HCT116 (cell line): ENCODE measurements around the gene PHGDH. TPM values are rescaled to one million over a fixed set of nuclear protein-coding genes. Genes with fewer than 3 reads are reported as not detected.

Experiments used
- ATAC-seq: fragments of 200-7000 bp; cut with Tn5 transposase; 2 replicates; pipeline ENCODE4 v1.9.1; 2020; ENCODE audit warnings: mild to moderate bottlenecking, moderate library complexity
- BruUV-seq: library from RNA; stranded (reverse); fragments of 400-500 nt; replicated peaks from 2 replicates; lab custom pipeline; 2021; lab: Mats Ljungman, UMichigan
- CTCF ChIA-PET: fragments of 300-600 bp; sonication (Branson Sonifier 250); formaldehyde crosslinking; loops from one replicate; lab custom pipeline; 2021; ENCODE audit warnings: antibody characterized with exemption; lab: Charles Lee
- POLR2A ChIA-PET: fragments of 300-600, 350-600 bp; sonication (Branson Sonifier 250); formaldehyde crosslinking; loops from one replicate; lab custom pipeline; 2021; ENCODE audit warnings: antibody characterized with exemption; lab: Charles Lee
- RAD21 ChIA-PET, 2 experiments: fragments of 300-600 bp; sonication (Branson Sonifier 250); formaldehyde crosslinking; loops; one replicate each; lab custom pipeline; 2023; ENCODE audit warnings: low total read pairs in 2 of 2; ENCODE audit not compliant: uncharacterized antibody in 2 of 2, unreplicated experiment in 2 of 2, low non-redundant PET in 1 of 2; lab: Charles Lee
- DNase-seq: peaks from one replicate; pipeline ENCODE4 v3.0.0-alpha.2; 2010; ENCODE audit warnings: low read depth, low spot score
- H2AFZ ChIP-seq: fragments of 200-600 bp; shearing (Covaris generic), sonication (generic); 2 replicates; pipeline ENCODE4 v1.6.1; 2017; ENCODE audit warnings: low read depth, mixed run types, mixed read lengths, antibody characterized with exemption, low read length; ENCODE audit not compliant: poor library complexity, severe bottlenecking
- H3K27ac ChIP-seq: 2 replicates; pipeline ENCODE4 v1.5.1; 2012; ENCODE audit warnings: low read depth, low read length
- H3K27me3 ChIP-seq: fragments of 200-600 bp; sonication (generic); 2 replicates; pipeline ENCODE4 v1.6.1; 2016; ENCODE audit warnings: mixed run types, low read length, mixed read lengths; ENCODE audit not compliant: insufficient read depth
- H3K36me3 ChIP-seq, 2 experiments: fragments of 200-500 bp in 1 of 2; fragments of 200-600 bp in 1 of 2; sonication (Bioruptor generic) in 1 of 2; sonication (generic) in 1 of 2; 2 replicates each; pipeline versions ENCODE4 v1.5.1 to v1.6.1; 2014 to 2016; ENCODE audit warnings: low read length in 2 of 2, inconsistent platforms in 1 of 2, mixed read lengths in 1 of 2, mixed run types in 1 of 2; ENCODE audit not compliant: insufficient read depth in 2 of 2, control insufficient read depth in 1 of 2
- H3K4me1 ChIP-seq, 2 experiments: fragments of 200-600 bp in 1 of 2; sonication (generic) in 1 of 2; 2 replicates each; pipeline versions ENCODE4 v1.5.1 to v1.6.1; 2012 to 2017; ENCODE audit warnings: low read length in 2 of 2, inconsistent platforms in 1 of 2, mild to moderate bottlenecking in 1 of 2, mixed read lengths in 1 of 2, mixed run types in 1 of 2, moderate library complexity in 1 of 2; ENCODE audit not compliant: insufficient read depth in 2 of 2, control insufficient read depth in 1 of 2
- H3K4me2 ChIP-seq: fragments of 200-600 bp; sonication (generic); 2 replicates; pipeline ENCODE4 v1.6.1; 2017; ENCODE audit warnings: mixed run types, low read length, mixed read lengths
- H3K4me3 ChIP-seq, 2 experiments: fragments of 200-600 bp in 1 of 2; sonication (generic) in 1 of 2; replicated peaks in 1 of 2; 2 replicates each; pipeline ENCODE4 v1.5.1; 2011 to 2016; ENCODE audit warnings: low read length in 2 of 2, control low read depth in 1 of 2, low read depth in 1 of 2, mild to moderate bottlenecking in 1 of 2, mixed read lengths in 1 of 2, mixed run types in 1 of 2
- H3K79me2 ChIP-seq: fragments of 200-600 bp; sonication (generic); 2 replicates; pipeline ENCODE4 v1.6.1; 2017; ENCODE audit warnings: mild to moderate bottlenecking, mixed run types, low read length, moderate library complexity, mixed read lengths; ENCODE audit not compliant: insufficient read depth
- H3K9ac ChIP-seq: fragments of 200-600 bp; sonication (generic); 2 replicates; pipeline ENCODE4 v1.6.1; 2016; ENCODE audit warnings: low read length, mixed read lengths
- H3K9me2 ChIP-seq: fragments of 200-600 bp; sonication (generic), shearing (Covaris generic); 2 replicates; pipeline ENCODE4 v1.6.1; 2017; ENCODE audit warnings: mixed run types, mild to moderate bottlenecking, moderate library complexity; ENCODE audit not compliant: insufficient read depth
- H3K9me3 ChIP-seq, 2 experiments: fragments of 200-500 bp in 1 of 2; fragments of 200-600 bp in 1 of 2; sonication (Bioruptor generic) in 1 of 2; sonication (generic) in 1 of 2; 2 replicates each; pipeline ENCODE4 v1.6.1; 2014 to 2017; ENCODE audit warnings: low read length in 2 of 2, mixed read lengths in 2 of 2, inconsistent platforms in 1 of 2, low read depth in 1 of 2, mild to moderate bottlenecking in 1 of 2, mixed run types in 1 of 2, moderate library complexity in 1 of 2; ENCODE audit not compliant: control insufficient read depth in 1 of 2, insufficient read depth in 1 of 2
- H4K20me1 ChIP-seq: fragments of 200-600 bp; sonication (generic), shearing (Covaris generic); 2 replicates; pipeline ENCODE4 v1.6.1; 2017; ENCODE audit warnings: mixed run types, mild to moderate bottlenecking, moderate library complexity; ENCODE audit not compliant: insufficient read depth
- CBX3 ChIP-seq: IDR thresholded peaks from 2 replicates; pipeline ENCODE4 v1.6.1; 2012; ENCODE audit warnings: low read depth
- CEBPB ChIP-seq: IDR thresholded peaks from 2 replicates; pipeline ENCODE4 v1.6.1; 2012; ENCODE audit warnings: low read depth
- EGR1 ChIP-seq: IDR thresholded peaks from 2 replicates; pipeline ENCODE4 v1.6.1; 2012; ENCODE audit warnings: low read depth
- ELF1 ChIP-seq: IDR thresholded peaks from 2 replicates; pipeline ENCODE4 v1.6.1; 2012; ENCODE audit warnings: low read depth, borderline replicate concordance
- EZH2 ChIP-seq: fragments of 200-600 bp; sonication (generic); IDR thresholded peaks from 2 replicates; pipeline ENCODE4 v1.6.1; 2017; ENCODE audit warnings: antibody characterized with exemption, mixed run types
- EZH2phosphoT487 ChIP-seq: fragments of 200-600 bp; IDR thresholded peaks from 2 replicates; pipeline ENCODE4 v1.6.1; 2018; ENCODE audit warnings: antibody characterized with exemption, borderline replicate concordance
- FOSL1 ChIP-seq: IDR thresholded peaks from 2 replicates; pipeline ENCODE4 v1.6.1; 2012; ENCODE audit warnings: low read depth
- POLR2A ChIP-seq: IDR thresholded peaks from 2 replicates; pipeline ENCODE4 v1.7.0; 2011; ENCODE audit warnings: borderline replicate concordance; ENCODE audit not compliant: insufficient read depth, insufficient read length; ENCODE audit errors: extremely low read depth
- POLR2AphosphoS5 ChIP-seq: IDR thresholded peaks from 2 replicates; pipeline ENCODE4 v1.6.1; 2011; ENCODE audit warnings: mild to moderate bottlenecking, low read depth, low read length, moderate library complexity
- RAD21 ChIP-seq: IDR thresholded peaks from 2 replicates; pipeline ENCODE4 v1.6.1; 2012; ENCODE audit warnings: low read depth, mild to moderate bottlenecking
- SIN3A ChIP-seq: IDR thresholded peaks from 2 replicates; pipeline ENCODE4 v1.6.1; 2012; ENCODE audit warnings: low read depth
- SP1 ChIP-seq: IDR thresholded peaks from 2 replicates; pipeline ENCODE4 v1.6.1; 2012; ENCODE audit warnings: low read depth
- SRF ChIP-seq: IDR thresholded peaks from 2 replicates; pipeline ENCODE4 v1.6.1; 2012; ENCODE audit warnings: low read depth
- YY1 ChIP-seq: IDR thresholded peaks from 2 replicates; pipeline ENCODE4 v1.6.1; 2011; ENCODE audit warnings: low read length, low read depth, moderate library complexity, mild to moderate bottlenecking; ENCODE audit not compliant: insufficient replicate concordance; ENCODE audit errors: extremely low read depth
- ZFX ChIP-seq: fragments of 450-650 bp; IDR thresholded peaks from 2 replicates; pipeline ENCODE4 v1.6.1; 2017
- intact Hi-C: fragments of 100-400 bp; cut with micrococcal nuclease; formaldehyde crosslinking; loops from 2 replicates; pipeline ENCODE4 v1.10.0; 2022
- total RNA-seq: library from RNA; stranded (reverse); gene quantifications from one replicate; pipeline ENCODE4 v1.2.1, GENCODE V29; 2021; ENCODE audit not compliant: unreplicated experiment
- TF ChIP-seq, protein P1 (sequence below): IDR thresholded peaks from 2 replicates; pipeline ENCODE4 v1.6.1; 2012
- TF ChIP-seq, protein P2 (sequence below): IDR thresholded peaks from 2 replicates; pipeline ENCODE4 v1.6.1; 2011; ENCODE audit warnings: mild to moderate bottlenecking, low read length, moderate library complexity; ENCODE audit not compliant: insufficient replicate concordance; ENCODE audit errors: extremely low read depth
- TF ChIP-seq, protein P3 (sequence below): IDR thresholded peaks from 2 replicates; pipeline ENCODE4 v1.6.1; 2012; ENCODE audit warnings: low read depth
- TF ChIP-seq, protein P4 (sequence below), 3 experiments: fragments of 200-600 bp in 1 of 3; sonication (generic) in 1 of 3; IDR thresholded peaks in 2 of 3; conservative IDR thresholded peaks in 1 of 3; 2 replicates each; pipeline ENCODE4 v1.5.1; 2012 to 2017; ENCODE audit warnings: low read depth in 2 of 3, low read length in 2 of 3, antibody characterized with exemption in 1 of 3, borderline replicate concordance in 1 of 3, control low read depth in 1 of 3, mild to moderate bottlenecking in 1 of 3, mixed read lengths in 1 of 3, mixed run types in 1 of 3, moderate library complexity in 1 of 3; ENCODE audit not compliant: insufficient read depth in 1 of 3

Gene PHGDH
- total RNA-seq, 1 experiment from 2014 or later, result 187 TPM

DNA sequence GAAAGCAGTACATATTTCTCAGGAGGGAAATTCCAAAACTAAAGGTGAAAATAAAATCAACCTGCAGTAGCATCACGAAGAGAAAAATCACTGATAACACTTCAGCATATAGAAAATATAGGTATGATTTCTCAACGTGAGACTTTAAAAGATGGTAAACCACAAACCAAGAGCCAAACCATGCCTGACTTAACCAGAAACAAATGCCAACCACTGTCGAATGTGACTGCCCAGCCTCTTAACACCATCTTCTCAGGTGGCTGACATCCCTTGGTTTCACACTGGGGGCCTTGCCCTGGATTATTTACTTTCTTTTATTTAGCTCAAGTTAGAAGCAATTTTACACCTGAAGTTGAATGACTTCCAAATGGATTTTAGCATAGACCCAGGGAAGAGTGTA lies 46.9 kb downstream of the PHGDH start:
- TF ChIP-seq YY1 (no peak), SIN3A (no peak), FOSL1 (no peak), POLR2A (no peak), CBX3 (no peak), EZH2 (no peak), RAD21 (no peak), EGR1 (no peak), ZFX (no peak), POLR2AphosphoS5 (no peak), SP1 (no peak), ELF1 (no peak), EZH2phosphoT487 (no peak), SRF (no peak), CEBPB (no peak)
- TF ChIP-seq, protein P1, sequence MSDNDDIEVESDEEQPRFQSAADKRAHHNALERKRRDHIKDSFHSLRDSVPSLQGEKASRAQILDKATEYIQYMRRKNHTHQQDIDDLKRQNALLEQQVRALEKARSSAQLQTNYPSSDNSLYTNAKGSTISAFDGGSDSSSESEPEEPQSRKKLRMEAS, result no peak
- TF ChIP-seq, protein P2, sequence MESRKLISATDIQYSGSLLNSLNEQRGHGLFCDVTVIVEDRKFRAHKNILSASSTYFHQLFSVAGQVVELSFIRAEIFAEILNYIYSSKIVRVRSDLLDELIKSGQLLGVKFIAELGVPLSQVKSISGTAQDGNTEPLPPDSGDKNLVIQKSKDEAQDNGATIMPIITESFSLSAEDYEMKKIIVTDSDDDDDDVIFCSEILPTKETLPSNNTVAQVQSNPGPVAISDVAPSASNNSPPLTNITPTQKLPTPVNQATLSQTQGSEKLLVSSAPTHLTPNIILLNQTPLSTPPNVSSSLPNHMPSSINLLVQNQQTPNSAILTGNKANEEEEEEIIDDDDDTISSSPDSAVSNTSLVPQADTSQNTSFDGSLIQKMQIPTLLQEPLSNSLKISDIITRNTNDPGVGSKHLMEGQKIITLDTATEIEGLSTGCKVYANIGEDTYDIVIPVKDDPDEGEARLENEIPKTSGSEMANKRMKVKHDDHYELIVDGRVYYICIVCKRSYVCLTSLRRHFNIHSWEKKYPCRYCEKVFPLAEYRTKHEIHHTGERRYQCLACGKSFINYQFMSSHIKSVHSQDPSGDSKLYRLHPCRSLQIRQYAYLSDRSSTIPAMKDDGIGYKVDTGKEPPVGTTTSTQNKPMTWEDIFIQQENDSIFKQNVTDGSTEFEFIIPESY, result no peak
- TF ChIP-seq, protein P3, sequence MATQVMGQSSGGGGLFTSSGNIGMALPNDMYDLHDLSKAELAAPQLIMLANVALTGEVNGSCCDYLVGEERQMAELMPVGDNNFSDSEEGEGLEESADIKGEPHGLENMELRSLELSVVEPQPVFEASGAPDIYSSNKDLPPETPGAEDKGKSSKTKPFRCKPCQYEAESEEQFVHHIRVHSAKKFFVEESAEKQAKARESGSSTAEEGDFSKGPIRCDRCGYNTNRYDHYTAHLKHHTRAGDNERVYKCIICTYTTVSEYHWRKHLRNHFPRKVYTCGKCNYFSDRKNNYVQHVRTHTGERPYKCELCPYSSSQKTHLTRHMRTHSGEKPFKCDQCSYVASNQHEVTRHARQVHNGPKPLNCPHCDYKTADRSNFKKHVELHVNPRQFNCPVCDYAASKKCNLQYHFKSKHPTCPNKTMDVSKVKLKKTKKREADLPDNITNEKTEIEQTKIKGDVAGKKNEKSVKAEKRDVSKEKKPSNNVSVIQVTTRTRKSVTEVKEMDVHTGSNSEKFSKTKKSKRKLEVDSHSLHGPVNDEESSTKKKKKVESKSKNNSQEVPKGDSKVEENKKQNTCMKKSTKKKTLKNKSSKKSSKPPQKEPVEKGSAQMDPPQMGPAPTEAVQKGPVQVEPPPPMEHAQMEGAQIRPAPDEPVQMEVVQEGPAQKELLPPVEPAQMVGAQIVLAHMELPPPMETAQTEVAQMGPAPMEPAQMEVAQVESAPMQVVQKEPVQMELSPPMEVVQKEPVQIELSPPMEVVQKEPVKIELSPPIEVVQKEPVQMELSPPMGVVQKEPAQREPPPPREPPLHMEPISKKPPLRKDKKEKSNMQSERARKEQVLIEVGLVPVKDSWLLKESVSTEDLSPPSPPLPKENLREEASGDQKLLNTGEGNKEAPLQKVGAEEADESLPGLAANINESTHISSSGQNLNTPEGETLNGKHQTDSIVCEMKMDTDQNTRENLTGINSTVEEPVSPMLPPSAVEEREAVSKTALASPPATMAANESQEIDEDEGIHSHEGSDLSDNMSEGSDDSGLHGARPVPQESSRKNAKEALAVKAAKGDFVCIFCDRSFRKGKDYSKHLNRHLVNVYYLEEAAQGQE, result no peak
- TF ChIP-seq, protein P4, sequence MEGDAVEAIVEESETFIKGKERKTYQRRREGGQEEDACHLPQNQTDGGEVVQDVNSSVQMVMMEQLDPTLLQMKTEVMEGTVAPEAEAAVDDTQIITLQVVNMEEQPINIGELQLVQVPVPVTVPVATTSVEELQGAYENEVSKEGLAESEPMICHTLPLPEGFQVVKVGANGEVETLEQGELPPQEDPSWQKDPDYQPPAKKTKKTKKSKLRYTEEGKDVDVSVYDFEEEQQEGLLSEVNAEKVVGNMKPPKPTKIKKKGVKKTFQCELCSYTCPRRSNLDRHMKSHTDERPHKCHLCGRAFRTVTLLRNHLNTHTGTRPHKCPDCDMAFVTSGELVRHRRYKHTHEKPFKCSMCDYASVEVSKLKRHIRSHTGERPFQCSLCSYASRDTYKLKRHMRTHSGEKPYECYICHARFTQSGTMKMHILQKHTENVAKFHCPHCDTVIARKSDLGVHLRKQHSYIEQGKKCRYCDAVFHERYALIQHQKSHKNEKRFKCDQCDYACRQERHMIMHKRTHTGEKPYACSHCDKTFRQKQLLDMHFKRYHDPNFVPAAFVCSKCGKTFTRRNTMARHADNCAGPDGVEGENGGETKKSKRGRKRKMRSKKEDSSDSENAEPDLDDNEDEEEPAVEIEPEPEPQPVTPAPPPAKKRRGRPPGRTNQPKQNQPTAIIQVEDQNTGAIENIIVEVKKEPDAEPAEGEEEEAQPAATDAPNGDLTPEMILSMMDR (IDR thresholded peaks at IDR 0.05 in 2 of 3, conservative IDR thresholded peaks at IDR 0.05 in 1 of 3; ENCODE audit: borderline replicate concordance in 1 of 3, insufficient read depth in 1 of 3, low read depth in 2 of 3, low read length in 2 of 3), result no peak
- TF ChIP-seq, all 23 proteins: peak for 0
- H3K4me2 ChIP-seq, result no peak overlapping the region
- ChIA-PET POLR2A (no interaction called here), RAD21 (no interaction called here), CTCF (no interaction called here)
- no peak overlapping the region for H3K4me3 ChIP-seq
- no peaks in the 10 kb centered on the region; the same call in 1 of the 2 replicates for H3K9me2 ChIP-seq
- no peak for ATAC-seq
- DNase-seq, result no peak
- no peak overlapping the region for H3K9ac ChIP-seq
- H2AFZ ChIP-seq, result no peak overlapping the region
- H4K20me1 ChIP-seq, result no peaks in the 10 kb centered on the region
- no peaks in the 10 kb centered on the region for H3K36me3 ChIP-seq
- H3K79me2 ChIP-seq, result no peaks in the 10 kb centered on the region
- no peaks in the 10 kb centered on the region for H3K9me3 ChIP-seq
- no peaks in the 10 kb centered on the region for H3K27me3 ChIP-seq
- intact Hi-C loops, result no loop called here
- H3K4me1 ChIP-seq, result no peaks in the 10 kb centered on the region
- no peak overlapping the region for H3K27ac ChIP-seq
- no TSS peak for BruUV-seq
